DND-41 (cell line): ENCODE data around the gene CCDC85C.

Experiments used
- CTCF ChIP-seq: IDR thresholded peaks from 2 replicates; pipeline ENCODE4 v1.5.1; 2012; ENCODE audit warnings: borderline replicate concordance, low read length, moderate library complexity, mild to moderate bottlenecking; ENCODE audit not compliant: poor library complexity, severe bottlenecking; ENCODE audit errors: extremely low read depth
- EZH2 ChIP-seq: IDR thresholded peaks from 3 replicates; pipeline ENCODE4 v1.6.1; 2012; ENCODE audit warnings: borderline replicate concordance, low read depth, mild to moderate bottlenecking, moderate library complexity, low read length, inconsistent platforms; ENCODE audit not compliant: severe bottlenecking

GRCh38 chr14:99460793-99461192 lies 143.2 kb downstream of the CCDC85C start:
- TF ChIP-seq CTCF (no peak), EZH2 (no peak)
